DMS 273 (cell line): ENCODE results near the gene MERTK.
"Not testable (repeated sequence)": the region's sequence is repeated elsewhere in the genome, so short reads cannot be mapped to it uniquely, and the experiment has no call there.

ENCODE experiments used
- DNase-seq: peaks from one replicate; lab custom pipeline; 2025; ENCODE audit not compliant: unreplicated experiment; lab: John Stamatoyannopoulos, UW

Gene MERTK

DNA sequence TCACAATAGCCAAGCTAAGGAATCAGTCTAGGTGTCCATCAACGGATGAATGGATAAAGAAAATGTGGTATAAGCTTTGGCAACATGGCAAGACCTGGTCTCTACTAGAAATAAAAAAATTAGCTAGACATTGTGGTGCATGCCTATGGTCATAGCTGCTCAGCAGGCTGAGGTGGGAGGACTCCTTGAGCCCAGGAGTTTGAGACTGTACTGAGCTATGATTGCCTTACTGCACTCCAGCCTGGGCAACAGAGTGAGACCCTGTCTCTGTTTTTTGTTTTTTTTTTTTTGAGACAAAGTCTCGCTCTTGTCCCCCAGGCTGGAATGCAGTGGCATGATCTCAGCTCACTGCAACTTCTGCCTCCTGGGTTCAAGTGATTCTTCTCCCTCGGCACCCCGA is 11.6 kb downstream of the MERTK start:
- not testable (repeated sequence) for DNase-seq

DNA sequence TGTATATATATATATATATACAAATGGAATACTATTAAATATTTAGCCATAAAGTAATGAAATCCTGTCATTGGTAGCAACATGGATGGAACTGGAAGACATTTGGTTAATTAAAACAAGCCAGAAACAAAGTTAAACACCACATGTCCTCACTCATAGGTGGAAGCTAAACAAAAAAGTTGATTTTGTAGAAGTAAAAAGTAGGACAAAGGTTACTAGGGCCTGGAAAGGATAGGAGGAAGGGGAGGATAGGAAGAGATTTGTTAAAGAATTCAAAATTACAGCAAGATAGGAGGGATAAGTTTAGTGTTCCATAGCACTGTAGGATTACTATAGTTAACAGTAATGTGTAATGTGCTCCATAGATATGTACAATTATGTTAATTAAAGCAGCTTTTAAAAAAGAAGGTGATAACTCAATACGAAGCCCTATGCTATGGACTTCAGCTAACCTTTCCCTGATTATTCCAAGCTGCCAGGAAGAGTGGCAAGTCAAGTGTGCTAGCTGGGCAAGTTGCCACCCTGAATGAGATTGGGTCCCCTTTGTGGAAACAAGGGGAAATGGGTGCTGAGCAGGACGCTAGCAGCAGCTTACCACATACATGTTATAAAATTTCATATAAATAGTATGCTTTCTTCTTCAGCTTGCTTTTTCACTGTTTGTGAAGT is 12.3 kb downstream of the MERTK start:
- DNase-seq = peak; percentile 57

DNA sequence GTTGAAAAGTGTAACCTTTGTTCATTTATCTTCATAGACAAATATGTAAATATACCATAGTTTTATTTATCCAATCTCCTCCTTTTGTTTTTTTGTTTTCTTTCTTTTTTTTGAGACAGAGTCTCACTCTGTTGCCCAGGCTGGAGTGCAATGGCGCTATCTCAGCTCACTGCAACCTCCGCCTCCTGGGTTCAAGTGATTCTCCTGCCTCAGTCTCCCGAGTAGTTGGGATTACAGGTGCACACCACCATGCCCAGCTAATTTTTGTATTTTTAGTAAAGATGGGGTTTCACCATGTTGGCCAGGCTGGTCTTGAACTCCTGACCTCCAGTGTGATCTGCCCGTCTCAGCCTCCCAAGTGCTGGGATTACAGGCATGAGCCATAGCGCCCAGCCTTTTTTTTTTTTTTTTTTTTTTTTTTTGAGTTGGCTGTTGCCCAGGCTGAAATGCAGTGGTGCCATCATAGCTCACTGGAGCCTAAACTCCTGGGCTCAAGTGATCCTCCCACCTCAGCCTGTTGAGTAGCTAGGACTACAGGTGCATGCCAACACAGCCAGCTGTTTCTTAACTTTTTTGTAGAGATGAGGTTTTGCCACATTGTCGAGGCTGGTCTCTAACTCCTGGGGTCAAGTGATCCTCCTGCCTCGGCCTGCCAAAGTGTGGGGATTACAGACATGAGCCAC is 13.0 kb downstream of the MERTK start:
- DNase-seq = not testable (repeated sequence)

DNA sequence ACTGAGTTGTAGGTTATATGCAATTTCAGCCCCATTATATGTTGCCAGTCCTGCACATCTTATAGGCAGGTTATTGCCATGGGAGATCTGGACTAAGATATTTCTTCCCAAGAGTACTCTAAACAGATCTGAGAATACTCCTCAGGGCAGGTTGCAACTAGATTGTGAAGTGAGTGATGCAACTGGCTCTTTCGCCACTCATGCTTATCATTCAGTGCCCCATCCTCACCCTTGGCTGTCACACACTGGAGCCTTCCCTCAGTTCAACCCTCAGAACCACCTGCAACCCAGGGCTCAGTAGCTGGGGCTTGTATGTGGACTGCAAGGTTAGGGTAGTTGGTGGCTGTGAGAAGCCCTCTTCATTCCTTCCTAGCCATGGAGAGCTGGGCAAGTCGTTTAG is 14.1 kb downstream of the MERTK start:
- no peak for DNase-seq

DNA sequence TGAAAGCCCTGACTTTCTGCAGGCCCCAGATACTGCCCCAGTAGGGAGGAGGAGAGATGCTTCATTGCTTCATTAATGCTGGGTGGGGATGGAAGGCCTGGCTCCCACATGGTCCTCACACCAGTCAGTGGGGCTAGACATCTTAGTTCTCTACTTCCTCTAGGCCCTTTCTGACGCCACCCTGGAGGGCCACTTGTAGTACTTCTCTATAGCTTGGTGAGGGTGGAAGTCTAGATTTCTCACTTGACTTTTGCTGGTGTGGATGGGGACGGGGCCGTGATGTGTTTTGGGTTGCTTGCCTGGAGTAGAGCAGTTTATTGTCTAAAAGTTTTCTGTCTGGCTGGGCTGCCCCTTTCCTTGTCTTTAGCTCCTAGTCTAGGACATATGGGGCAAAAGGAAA is 18.7 kb downstream of the MERTK start:
- DNase-seq = no peak

DNA sequence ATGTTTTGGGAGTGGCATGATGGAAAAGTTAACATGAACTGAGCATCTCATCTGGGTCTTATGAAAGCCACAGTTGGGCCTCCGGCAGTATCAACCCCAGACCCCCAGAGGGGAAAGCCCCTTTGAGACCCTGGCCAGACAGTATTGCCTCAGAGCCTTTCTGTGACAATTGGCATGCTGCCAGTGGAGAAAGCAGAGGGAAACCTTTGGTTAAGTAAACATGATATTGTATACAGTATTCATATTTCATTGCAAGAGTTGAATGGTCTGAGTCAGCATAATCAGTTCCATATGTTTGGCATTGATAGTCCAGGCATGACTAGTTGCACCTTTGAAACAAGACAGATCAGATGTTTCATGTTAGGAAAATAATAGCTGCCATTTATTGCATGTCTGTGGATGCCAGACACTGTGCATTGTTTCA is 20.0 kb downstream of the MERTK start:
- peak; percentile 63 for DNase-seq

DNA sequence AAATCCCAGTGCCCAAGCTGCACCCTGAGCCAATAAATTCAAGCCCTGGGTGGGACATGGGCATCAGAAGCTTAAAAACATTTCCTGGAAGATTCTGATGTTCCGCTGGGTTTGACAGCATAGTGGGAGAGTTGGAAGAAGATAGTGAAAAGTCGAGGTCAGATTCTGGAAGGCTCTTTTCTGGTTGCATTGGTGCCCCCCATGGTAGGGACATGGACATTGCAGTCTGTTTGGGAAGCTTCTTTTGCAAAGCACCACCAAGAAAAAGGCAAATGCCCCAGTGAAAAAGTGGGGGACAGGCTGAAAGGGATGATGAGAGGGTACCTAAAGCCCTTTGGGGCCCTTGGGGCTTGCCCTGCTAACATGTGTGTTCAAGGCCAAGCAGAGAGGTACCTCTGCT is 21.0 kb downstream of the MERTK start:
- peak; percentile 31 for DNase-seq

DNA sequence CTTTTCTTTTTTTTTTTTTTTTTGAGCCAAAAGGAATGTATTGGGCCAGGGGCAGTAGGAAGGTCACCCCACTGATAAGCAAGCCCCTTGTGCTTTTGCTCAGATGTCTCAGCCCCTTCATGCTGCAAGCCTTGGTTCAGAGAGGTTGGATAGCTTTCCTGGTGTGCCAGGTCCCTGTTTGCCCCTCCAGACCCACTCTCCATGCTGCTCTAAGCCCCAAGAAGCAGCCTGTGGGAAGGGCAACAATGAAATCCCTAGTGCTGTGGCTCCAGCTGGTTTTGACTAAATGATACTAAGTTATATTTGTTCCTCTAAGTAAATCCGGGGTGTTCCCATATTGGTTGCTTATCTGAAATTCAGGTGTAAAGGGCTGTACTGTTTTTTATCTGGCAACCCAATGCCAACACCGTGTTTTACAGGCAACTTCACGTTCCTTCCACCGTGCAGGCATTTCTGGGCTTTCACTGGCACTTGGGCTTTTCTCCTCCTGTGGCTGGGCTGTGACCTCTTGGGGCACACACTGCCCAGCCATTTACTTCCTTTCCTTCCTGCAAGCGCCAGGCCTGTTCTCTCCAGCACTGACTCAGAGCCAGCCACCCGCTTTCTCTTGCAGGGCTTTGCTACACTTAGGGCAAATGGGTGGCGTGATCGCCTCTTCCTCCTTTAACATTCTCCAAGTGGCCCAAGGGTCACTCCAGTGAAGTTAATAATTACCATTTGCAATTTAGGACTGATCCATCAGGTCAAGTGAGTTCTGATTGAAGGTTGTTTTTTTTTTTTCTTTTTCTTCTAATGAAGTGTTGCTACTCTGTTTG is 21.6 kb downstream of the MERTK start:
- no peak for DNase-seq

DNA sequence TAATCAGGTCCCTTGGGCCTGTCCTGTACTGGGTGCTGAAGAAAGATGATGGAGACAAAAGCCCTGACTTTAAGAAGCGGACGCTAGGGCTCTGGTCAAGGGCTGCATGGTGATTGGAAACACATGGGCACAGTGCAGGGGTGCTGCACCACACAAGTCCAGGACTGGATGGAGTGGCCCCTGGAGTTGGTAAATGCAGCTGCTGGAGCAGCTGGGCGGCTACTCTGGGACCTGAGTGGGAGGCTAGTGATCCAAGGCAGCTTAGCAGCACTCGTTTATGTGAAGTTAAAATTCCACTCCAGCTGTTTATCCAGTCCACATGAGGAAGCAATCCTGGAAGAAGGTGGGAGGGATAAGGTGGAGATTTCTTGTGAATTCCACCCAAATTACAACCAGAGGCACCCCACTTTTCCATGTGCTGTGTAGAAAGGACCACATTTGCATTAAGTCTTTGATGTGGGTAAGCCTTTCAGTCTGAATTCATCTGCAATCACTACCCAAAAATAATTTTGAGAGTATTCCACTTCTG is 24.9 kb downstream of the MERTK start:
- peak; percentile 16 for DNase-seq

DNA sequence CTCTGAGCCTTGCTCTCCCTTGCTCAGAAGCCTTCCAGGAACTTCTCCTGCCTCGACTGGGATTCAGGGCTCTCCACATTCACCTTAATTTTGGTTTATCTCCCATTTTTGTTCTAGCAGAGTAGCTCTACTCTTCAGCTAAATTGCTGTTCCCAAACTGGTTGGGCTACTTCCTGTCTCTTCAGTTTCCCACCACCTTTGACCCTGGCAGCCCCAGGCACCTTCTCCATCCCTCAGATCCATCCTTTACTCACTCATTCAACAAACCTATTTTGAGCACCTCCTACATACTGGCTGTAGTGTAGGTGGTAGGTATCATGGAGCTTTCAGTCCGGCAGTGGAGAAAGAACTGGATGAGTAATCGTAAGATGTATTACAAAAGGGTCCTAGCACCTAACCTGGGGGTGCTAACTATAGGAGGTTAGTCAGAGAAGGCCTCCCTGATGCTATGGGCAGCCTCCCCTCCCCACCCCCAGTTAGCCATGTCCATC is 26.3 kb downstream of the MERTK start:
- DNase-seq = no peak

DNA sequence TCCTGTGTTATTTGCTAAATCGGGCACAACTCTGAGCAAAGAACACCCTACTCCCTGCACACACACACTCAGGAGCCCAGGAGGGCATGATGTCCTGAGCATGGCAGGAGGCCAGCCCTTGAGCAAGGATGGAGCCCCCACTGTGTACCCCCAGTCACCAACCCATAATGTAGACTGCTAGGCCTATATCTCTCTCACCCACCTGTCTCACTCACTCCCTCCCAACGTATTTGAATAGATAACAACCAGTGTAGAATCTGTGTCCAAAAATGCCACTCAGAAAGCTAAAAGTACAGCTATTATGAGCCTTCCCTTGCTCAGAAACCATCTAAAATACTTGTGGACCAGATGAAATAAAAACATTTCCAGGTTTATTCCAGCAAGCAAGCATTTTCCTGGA is 29.3 kb downstream of the MERTK start:
- no peak for DNase-seq

DNA sequence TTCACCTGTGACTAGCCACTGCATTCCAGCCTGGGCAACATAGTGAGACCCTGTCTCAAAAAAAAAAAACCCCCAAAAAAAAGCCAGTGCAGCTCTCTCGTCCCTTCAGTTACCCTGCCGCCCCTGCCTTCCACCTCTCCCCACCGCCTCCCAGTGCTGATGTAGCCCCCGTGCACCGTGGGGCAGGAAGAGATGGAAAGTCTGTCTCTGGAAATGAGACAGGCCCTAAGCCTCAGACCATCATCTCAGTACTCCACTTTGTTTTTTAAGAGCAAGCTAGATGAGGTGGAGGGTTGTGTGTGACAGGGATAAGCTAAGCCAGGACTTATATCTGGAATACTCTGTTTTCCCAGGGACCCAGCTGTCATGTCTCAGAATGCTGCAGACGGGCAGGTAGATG is 32.0 kb downstream of the MERTK start:
- no peak for DNase-seq

DNA sequence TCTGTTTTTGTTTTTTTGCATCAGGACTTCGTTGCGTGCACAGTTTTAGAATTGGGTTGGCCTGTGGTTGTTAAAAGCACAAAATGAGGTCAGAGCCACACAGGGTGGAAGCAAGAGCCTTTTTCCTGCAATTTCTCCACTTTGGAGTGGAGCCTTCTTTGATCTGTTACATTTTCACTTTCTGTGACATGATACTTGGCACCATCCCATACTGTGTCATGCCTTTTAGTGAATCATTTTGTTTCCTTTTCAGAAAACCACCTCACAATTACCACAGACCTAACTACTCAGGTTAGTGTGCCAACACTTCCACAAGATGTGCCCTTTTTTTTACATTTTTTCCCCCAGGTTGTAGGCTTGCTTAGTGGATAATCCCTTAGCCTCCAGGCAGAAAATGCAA is 32.5 kb downstream of the MERTK start:
- no peak for DNase-seq

DNA sequence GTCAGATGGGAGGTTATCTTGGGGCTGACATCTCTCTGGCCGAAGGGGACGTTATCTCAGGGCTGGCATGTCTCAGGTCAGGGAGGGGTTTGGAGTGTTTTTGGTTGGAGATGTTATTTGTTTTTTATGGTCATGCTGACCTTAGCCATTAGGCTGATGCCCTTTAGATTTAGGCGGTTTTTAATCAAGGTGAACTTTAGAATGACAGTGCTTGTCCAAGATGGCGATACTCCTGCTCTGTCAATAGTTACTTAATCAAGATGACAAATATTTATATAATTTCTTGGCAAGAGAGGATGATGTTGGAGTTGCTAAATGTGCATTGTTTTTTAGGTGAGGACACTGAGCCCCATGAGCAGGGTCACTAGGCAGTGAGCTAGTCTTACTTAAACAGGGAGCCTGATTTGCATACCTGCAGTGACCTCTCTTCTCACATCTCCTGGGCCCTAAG is 34.5 kb downstream of the MERTK start:
- no peak for DNase-seq

DNA sequence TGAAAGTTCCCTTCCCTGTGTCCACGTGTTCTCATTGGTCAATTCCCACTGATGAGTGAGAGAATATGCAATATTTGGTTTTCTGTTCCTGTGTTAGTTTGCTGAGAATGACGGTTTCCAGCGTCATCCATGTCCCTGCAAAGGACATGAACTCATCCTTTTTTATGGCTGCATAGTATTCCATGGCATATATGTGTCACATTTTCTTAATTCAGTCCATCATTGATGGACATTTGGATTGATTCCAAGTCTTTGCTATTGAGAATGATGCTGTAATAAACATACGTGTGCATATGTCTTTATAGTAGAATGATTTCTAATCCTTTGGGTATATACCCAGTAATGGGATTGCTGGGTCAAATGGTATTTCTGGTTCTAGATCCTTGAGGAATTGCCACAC is 35.5 kb downstream of the MERTK start:
- not testable (repeated sequence) for DNase-seq

DNA sequence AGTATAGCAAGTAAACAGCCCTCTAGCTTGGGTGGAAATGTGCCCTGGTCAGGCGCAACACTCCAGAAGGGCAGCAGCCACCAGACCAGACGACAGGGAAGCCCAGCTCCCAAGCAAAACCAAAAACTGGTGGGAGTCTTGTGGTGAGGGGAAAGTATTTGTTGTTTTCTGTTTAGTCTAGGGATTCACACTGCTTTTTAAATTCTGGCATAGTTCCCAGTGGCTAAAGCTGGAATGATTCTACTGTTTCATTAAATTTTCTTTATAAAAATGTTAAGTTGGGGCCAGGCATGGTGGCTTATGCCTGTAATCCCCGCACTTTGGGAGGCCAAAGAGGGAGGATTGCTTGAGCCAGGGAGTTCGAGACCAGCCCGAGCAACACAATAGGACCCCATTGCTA is 38.5 kb downstream of the MERTK start:
- DNase-seq = no peak

DNA sequence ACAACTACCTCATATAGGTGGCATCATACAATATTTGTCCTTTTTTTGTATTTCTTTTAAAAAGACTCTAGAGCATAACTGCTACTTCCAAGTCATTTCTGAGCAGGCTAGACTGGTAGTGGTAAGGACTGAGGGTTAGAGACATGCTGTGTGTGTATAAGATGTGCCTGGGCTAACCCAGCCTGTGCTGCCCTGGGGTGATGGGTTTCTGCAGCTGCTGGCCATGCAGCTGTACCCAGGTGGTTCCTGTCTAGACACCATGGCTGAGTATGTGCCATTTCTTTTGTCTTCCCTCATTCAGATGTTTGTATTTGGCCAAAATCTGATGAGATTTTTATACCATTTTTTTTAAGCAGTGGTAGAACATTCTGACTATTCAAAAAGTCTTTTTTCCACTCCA is 40.0 kb downstream of the MERTK start:
- no peak for DNase-seq

DNA sequence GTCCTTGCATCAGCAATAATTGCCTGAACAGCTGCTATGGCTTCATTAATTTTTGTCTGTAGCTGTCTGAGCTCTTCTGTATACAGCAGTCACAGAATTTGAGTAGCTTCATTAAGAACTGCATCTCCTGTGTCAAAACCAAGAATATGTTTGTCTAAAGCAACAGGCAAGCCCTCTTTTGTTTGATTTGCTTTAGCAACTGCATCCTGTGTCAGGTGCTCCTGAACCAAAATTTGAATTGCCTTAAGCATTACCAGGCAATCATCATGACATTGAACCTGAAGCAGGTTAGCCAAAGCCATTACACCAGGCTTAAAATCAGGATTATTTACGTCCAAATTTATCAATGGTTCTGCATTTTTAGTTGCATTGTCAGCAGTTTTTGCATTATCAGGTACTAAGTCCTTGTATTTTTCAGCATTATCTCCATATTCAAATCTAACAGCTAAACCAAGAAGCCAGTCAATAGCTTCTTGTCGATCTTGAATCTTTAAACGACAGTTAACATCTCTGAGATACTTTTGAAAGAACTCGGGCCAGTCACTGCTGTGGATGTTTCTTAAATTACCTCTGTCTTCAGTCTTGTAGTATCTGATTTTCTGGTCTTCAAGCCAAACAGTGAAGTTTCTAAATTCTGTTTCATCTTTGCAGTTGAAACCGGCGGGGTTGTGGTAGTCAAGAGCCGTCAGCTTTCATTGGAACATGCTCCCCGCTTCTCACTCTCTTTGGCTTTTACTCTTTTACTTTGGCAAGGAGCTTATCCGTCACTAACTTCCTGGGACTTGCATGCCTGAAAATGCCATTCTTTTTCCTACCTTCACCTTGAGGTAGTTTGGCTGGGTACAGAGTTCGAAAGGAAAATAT is 42.2 kb downstream of the MERTK start:
- DNase-seq = peak; percentile 32

DNA sequence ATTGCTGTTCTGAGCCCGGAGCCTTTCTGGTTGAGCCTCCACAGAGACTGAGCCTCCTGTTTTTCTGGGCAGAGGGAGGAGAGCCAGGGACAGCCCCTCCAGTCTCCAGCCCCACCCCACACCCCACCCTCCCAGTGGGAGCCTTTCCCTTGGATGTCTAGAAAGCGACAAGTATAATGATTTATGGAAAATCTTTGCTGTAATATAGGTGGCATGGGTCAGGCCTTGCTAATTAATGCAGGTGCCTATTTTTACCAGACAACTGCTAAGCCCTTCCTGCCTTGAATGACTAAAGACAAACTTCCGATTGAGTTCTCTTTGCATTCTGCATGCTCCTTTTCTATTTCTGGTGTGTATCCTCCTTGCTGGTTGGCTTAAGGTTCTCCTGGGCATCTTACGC is 43.1 kb downstream of the MERTK start:
- no peak for DNase-seq

DNA sequence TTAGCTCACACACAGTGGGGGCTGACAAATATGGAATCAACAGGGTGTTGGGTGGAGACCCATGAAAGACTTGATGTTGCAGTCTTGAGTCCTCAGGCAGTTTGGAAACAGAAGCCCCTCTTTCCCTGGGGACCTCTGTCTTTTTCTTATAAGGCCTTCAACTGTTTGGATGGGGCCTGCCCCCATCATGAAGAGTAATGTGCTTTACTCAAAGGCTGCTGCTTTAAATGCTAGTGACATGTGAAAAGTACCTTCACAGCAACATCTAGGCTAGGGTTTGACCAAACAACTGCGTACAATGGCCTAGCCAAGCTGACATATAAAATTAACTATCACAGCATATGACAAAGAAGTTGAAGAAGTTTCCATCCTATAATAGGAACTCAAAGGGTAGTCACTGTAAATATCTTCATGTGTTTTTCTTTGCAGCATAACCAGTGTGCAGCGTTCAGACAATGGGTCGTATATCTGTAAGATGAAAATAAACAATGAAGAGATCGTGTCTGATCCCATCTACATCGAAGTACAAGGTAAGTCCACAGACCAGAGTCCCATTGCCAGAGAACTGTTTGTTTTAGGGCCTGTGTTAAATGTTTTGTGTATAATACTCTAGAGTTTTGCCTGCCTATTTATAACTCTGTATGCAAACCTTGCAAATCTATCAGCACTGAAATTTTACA is 46.3 kb downstream of the MERTK start:
- DNase-seq = no peak
